ENCODE measurements around the gene HIP1. TPM values are rescaled to one million over a fixed set of nuclear protein-coding genes. Genes with fewer than 3 reads are reported as not detected.
"Not testable (repeated sequence)": the region's sequence is repeated elsewhere in the genome, so short reads cannot be mapped to it uniquely, and the experiment has no call there.

HIP1 gene
- total and polyA plus RNA-seq, 2 of the 13 experiments (the other 11 are each of a cell fraction or from before 2014, with no cell fraction given) = 4.5 to 6.2 TPM

DNA sequence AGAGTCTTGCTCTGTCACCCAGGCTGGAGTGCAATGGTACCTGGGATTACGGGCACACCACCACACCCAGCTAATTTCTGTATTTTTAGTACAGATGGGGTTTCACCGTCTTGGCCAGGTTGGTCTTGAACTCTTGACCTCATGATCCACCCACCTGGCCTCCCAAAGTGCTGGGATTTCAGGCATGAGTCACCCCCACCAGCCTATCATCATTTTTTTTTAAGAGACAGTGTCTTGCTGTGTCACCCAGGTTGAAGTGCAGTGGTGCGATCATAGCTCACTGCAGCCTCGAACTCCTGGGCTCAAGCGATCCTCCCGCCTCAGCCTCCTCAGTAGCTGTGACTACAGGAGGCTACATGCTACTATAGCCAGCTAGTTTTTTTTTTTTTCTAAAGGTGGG lies 56.7 kb downstream of the HIP1 start:
- H2AFZ ChIP-seq (ENCODE audit: low read length); H3K4me2 ChIP-seq (ENCODE audit: low read depth, low read length); BruUV-seq (replicated peaks); FAIRE-seq; H3K79me2 ChIP-seq (ENCODE audit: insufficient read depth, low read length); H3K36me3 ChIP-seq (replicated peaks in 1 of 2; ENCODE audit: control insufficient read depth in 1 of 2, insufficient read depth in 2 of 2, low read length in 2 of 2); DNase-seq (ENCODE audit: low spot score); H3K4me3 ChIP-seq (replicated peaks in 1 of 3; ENCODE audit: insufficient read depth in 1 of 3, low read depth in 2 of 3, low read length in 3 of 3); H3K27me3 ChIP-seq (ENCODE audit: control insufficient read depth in 1 of 2, insufficient read depth in 2 of 2, low read length in 2 of 2); POLR2A ChIA-PET; in situ Hi-C loops (cut with HindIII; ENCODE audit: extremely low pct_ligation_motif_present, low pct_unique_long_range_greater_than_20kb); intact Hi-C loops (cut with micrococcal nuclease; ENCODE audit: unreplicated experiment); H4K20me1 ChIP-seq (ENCODE audit: insufficient read depth, low read length); CTCF ChIA-PET (ENCODE audit: low intra/inter-chr PET ratio, low total read pairs); ATAC-seq; H3K27ac ChIP-seq (ENCODE audit: extremely low read length, insufficient read depth, low read length); H3K9me3 ChIP-seq (ENCODE audit: low read length); H3K9ac ChIP-seq (ENCODE audit: insufficient read depth, low read depth, low read length): not testable (repeated sequence)
- whole genome bisulfite sequencing (ENCODE audit: low lambda C conversion rate) = 54% methylated on average over 6 of the region's 6 CpGs
- TF ChIP-seq, protein P1, sequence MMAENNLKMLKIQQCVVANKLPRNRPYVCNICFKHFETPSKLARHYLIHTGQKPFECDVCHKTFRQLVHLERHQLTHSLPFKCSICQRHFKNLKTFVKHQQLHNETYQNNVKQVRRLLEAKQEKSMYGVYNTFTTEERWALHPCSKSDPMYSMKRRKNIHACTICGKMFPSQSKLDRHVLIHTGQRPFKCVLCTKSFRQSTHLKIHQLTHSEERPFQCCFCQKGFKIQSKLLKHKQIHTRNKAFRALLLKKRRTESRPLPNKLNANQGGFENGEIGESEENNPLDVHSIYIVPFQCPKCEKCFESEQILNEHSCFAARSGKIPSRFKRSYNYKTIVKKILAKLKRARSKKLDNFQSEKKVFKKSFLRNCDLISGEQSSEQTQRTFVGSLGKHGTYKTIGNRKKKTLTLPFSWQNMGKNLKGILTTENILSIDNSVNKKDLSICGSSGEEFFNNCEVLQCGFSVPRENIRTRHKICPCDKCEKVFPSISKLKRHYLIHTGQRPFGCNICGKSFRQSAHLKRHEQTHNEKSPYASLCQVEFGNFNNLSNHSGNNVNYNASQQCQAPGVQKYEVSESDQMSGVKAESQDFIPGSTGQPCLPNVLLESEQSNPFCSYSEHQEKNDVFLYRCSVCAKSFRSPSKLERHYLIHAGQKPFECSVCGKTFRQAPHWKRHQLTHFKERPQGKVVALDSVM (CRISPR knock-in tag; IDR thresholded peaks at IDR 0.05) = peak; percentile 24; the same call in 1 of the 2 replicates
- H3K4me1 ChIP-seq (ENCODE audit: insufficient read depth, low read length) = peaks cover 22% of the 10 kb centered on the region

DNA sequence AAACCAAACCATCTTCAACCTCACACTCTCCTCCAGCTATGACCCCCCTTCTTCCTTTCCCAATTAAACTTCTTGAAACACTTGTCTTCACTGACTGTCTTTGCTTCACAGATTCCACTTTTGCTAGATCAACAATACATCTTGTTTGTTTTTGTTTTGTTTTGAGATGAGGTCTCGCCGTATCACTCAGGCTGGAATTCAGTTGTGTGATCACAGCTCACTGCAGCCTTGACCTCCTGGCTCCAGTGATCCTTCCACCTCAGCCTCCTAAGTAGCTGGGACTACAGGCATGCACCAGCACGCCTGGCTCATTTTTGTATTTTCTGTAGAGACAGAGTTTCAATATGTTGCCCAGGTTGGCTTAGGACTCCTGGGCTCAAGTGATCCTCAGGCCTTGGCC lies 59.7 kb downstream of the HIP1 start:
- POLR2A ChIA-PET = no interaction called here
- intact Hi-C loops (cut with micrococcal nuclease; ENCODE audit: unreplicated experiment) = no loop called here
- FAIRE-seq = peak; percentile 47

More for the DNA sequence above, 59.7 kb downstream of the HIP1 start:
- Histone ChIP-seq H3K4me2 (ENCODE audit: low read depth, low read length) (no peak overlapping the region), H3K27ac (ENCODE audit: extremely low read length, insufficient read depth, low read length) (no peak overlapping the region), H3K36me3 (replicated peaks in 1 of 2; ENCODE audit: control insufficient read depth in 1 of 2, insufficient read depth in 2 of 2, low read length in 2 of 2) (no peaks in the 10 kb centered on the region), H2AFZ (ENCODE audit: low read length) (no peak overlapping the region), H3K4me1 (ENCODE audit: insufficient read depth, low read length) (peaks cover 29% of the 10 kb centered on the region), H3K27me3 (ENCODE audit: control insufficient read depth in 1 of 2, insufficient read depth in 2 of 2, low read length in 2 of 2) (no peaks in the 10 kb centered on the region), H3K9me3 (ENCODE audit: low read length) (peaks cover 7% of the 10 kb centered on the region), H3K9ac (ENCODE audit: insufficient read depth, low read depth, low read length) (no peak overlapping the region), H3K4me3 (replicated peaks in 1 of 3; ENCODE audit: insufficient read depth in 1 of 3, low read depth in 2 of 3, low read length in 3 of 3) (no peak overlapping the region), H3K79me2 (ENCODE audit: insufficient read depth, low read length) (no peaks in the 10 kb centered on the region), H4K20me1 (ENCODE audit: insufficient read depth, low read length) (no peaks in the 10 kb centered on the region)
- WGBS (ENCODE audit: low lambda C conversion rate) = 3% methylated on average over 3 of the region's 3 CpGs
- no peak for ATAC-seq
- BruUV-seq (replicated peaks) = no TSS peak
- CTCF ChIA-PET (ENCODE audit: low intra/inter-chr PET ratio, low total read pairs) = no interaction called here
- in situ Hi-C loops (cut with HindIII; ENCODE audit: extremely low pct_ligation_motif_present, low pct_unique_long_range_greater_than_20kb) = no loop called here
- no peak for DNase-seq (ENCODE audit: low spot score)
- TF ChIP-seq RARA (CRISPR knock-in tag; IDR thresholded peaks at IDR 0.05) (0 out of 2 replicates have a peak, but pooled peaks have one; percentile 23), SOX5 (CRISPR knock-in tag; IDR thresholded peaks at IDR 0.05; ENCODE audit: borderline replicate concordance) (peak; percentile 24; the same call in 1 of the 2 replicates), NR2F6 (IDR thresholded peaks at IDR 0.05) (no peak), NR2F6 (CRISPR knock-in tag; IDR thresholded peaks at IDR 0.05) (peak; percentile 72), SAP130 (CRISPR knock-in tag; IDR thresholded peaks at IDR 0.05; ENCODE audit: low read depth) (0 out of 2 replicates have a peak, but pooled peaks have one; percentile 14), ZNF761 (CRISPR knock-in tag; conservative IDR thresholded peaks at IDR 0.05) (no peak), TEAD3 (CRISPR knock-in tag; optimal IDR thresholded peaks at IDR 0.05; ENCODE audit: borderline replicate concordance) (peak; percentile 32), TCF7 (IDR thresholded peaks at IDR 0.05; ENCODE audit: low read depth) (no peak), ISL2 (CRISPR knock-in tag; IDR thresholded peaks at IDR 0.05) (no peak)
- TF ChIP-seq, protein P2, sequence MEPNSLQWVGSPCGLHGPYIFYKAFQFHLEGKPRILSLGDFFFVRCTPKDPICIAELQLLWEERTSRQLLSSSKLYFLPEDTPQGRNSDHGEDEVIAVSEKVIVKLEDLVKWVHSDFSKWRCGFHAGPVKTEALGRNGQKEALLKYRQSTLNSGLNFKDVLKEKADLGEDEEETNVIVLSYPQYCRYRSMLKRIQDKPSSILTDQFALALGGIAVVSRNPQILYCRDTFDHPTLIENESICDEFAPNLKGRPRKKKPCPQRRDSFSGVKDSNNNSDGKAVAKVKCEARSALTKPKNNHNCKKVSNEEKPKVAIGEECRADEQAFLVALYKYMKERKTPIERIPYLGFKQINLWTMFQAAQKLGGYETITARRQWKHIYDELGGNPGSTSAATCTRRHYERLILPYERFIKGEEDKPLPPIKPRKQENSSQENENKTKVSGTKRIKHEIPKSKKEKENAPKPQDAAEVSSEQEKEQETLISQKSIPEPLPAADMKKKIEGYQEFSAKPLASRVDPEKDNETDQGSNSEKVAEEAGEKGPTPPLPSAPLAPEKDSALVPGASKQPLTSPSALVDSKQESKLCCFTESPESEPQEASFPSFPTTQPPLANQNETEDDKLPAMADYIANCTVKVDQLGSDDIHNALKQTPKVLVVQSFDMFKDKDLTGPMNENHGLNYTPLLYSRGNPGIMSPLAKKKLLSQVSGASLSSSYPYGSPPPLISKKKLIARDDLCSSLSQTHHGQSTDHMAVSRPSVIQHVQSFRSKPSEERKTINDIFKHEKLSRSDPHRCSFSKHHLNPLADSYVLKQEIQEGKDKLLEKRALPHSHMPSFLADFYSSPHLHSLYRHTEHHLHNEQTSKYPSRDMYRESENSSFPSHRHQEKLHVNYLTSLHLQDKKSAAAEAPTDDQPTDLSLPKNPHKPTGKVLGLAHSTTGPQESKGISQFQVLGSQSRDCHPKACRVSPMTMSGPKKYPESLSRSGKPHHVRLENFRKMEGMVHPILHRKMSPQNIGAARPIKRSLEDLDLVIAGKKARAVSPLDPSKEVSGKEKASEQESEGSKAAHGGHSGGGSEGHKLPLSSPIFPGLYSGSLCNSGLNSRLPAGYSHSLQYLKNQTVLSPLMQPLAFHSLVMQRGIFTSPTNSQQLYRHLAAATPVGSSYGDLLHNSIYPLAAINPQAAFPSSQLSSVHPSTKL (CRISPR knock-in tag; IDR thresholded peaks at IDR 0.05) = 0 out of 2 replicates have a peak, but pooled peaks have one; percentile 12
- TF ChIP-seq, protein P1 (CRISPR knock-in tag; IDR thresholded peaks at IDR 0.05) = peak; percentile 88

Measured in HepG2 (cell line).